C4-2B (cell line): ENCODE data around the gene FOLR1.

Experiments
- CTCF ChIP-seq: fragments of 450-650 bp; conservative IDR thresholded peaks from 2 replicates; pipeline ENCODE4 v1.5.1; 2017; ENCODE audit warnings: mild to moderate bottlenecking
- ZFX ChIP-seq: fragments of 450-650 bp; IDR thresholded peaks from 2 replicates; pipeline ENCODE4 v1.6.1; 2017

GRCh38 chr11:72228229-72228843 is 36.4 kb downstream of the FOLR1 start:
- no peak for TF ChIP-seq CTCF
- TF ChIP-seq ZFX, result no peak
